IPS-NIHi7 (cell line): ENCODE data around the gene GHRH.
A peak's percentile ranks its signal among the peaks of the same experiment; 100 is the strongest.

Experiments
- DNase-seq: peaks from one replicate; pipeline ENCODE4 v3.0.0; 2012; ENCODE audit warnings: mixed read lengths; ENCODE audit errors: extremely low spot score

GHRH gene

DNA sequence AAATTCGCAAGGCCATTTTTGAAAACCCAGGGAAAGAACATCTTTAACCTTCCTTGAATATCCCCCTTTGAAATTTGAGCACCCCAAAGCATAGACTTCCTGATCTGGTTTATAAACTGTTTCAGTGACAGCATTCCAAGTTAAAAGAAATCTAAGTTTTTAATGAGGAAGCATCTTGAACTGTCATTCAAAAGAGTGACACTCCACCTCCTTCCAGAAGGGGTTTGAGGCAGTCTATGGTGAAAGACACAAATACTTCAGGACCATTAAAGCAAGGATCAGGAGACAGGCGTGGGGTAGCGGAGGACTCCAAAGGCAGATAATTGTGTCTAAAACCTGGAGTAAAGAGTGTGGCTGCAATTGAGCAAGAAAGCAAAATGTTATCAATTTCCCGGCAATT lies 691 bp downstream of the GHRH start:
- no peak for DNase-seq

GRCh38 chr20:37259865-37260264 lies 1.7 kb downstream of the GHRH start:
- no peak for DNase-seq

DNA sequence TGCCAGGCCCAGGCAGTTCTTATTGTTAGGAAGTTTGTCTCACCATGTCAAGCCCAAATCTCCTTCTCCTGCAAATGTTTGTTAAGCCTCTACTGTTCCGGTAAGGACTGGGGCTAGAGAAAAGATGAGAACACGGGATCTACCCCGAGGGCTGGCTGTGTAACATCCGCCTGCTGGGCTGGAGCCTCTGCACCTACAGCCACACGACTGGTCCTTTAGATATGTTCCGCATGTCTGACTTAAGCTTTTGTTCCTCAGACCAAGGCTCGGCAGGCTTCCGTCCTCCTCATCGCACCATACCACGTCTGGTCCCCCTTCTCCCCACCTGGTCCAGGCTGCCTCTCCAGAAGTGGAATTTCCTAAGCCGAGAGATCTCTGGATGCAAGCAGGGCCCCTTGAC lies 2.6 kb downstream of the GHRH start:
- no peak for DNase-seq

GRCh38 chr20:37257988-37258387 lies 3.6 kb downstream of the GHRH start:
- DNase-seq = peak; percentile 49

DNA sequence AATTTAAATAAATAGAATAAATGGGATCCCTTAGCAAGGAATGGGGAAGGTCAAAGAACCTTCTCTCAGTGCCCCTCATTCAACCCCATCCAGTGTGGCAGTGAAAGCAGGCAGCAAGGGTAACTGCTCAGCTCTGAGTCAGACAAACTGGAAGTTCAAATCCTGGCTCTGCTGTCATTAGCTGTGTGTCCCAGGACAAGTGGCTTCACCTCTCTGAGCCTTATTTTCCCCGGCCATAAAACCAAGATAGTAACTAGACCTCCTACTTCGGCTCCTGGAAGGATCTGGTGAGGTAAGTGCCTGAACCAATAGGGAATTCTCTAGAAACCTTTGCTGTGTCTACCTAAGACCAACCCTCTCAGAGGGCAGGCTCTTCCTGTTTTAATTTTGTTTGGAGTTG lies 4.1 kb downstream of the GHRH start:
- DNase-seq = no peak

DNA sequence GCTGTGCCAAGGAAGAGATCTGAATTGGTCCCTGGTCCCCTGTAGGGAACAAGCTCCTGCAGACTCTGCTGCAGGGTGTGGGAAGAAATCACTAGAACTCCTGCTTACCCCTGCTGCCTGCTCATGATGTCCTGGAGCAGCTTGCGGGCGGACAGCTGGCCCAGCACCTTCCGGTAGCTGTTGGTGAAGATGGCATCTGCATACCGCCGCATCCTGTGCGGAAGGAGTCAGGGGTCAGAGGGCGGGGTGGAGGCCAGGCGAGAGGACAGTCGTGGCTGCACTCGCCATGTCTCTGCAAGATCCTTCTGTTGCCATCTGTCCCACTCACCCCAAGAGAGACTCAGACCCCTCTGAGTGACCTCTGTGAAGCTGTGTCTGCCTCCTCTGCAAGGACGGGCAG lies 5.3 kb downstream of the GHRH start:
- no peak for DNase-seq

GRCh38 chr20:37254114-37254878 lies 7.3 kb downstream of the GHRH start:
- DNase-seq = no peak

GRCh38 chr20:37253087-37253486 lies 8.5 kb downstream of the GHRH start:
- no peak for DNase-seq

DNA sequence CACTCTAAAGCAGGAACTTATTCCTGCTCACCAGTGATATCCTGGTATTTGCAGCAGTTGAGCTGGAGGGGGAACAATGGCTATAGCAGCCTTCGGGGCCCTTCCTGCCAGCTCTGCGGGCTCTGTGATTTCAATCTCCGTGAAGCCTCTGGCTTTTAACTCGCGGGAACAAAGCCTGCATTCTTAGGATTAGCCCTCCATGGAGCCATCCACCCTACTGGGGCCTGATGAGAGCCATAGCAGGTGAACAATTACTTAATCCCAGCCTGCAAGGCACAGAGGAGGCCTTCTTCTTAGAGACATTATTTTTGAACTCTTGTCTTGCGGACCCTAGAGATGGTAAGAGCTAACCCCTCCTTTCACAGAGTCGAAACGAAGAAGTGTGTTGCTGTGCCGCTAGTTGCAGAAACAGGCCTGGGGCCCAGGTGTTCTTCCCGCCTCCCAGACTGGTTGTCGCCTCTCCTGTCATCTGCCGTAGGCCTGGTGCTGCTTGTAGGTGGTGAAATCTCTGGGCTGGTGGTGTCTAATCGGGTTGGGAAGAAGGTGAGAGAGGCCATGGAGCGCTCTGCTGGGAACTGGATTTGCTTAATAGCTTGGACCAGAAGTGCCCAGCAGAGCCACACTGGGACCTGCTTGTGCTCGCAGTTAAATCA lies 9.7 kb downstream of the GHRH start:
- DNase-seq = peak; percentile 34

- no peak for DNase-seq
These were observed 12.3 kb downstream of the GHRH start for GRCh38 chr20:37249304-37249703.

DNA sequence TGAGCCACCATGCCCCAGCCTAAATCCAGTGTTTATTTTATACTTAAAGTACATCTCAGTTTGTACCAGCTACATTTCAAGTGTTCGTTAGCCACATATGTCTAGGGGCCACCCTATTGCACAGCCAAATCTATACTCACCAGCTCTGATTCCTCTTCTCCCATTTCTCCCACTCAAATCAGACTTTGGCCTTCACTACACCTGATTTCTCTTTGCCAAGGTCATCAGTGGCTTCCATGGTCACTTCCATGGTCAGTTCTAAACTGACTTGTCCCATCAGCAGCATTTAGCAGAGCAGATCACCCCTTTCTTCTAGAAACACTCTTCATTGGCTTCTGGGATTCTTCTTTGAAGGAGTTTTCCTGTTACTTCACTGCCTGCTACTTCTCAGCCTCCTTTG lies 14.1 kb downstream of the GHRH start:
- no peak for DNase-seq

GRCh38 chr20:37246736-37247135 lies 14.9 kb downstream of the GHRH start:
- no peak for DNase-seq

DNA sequence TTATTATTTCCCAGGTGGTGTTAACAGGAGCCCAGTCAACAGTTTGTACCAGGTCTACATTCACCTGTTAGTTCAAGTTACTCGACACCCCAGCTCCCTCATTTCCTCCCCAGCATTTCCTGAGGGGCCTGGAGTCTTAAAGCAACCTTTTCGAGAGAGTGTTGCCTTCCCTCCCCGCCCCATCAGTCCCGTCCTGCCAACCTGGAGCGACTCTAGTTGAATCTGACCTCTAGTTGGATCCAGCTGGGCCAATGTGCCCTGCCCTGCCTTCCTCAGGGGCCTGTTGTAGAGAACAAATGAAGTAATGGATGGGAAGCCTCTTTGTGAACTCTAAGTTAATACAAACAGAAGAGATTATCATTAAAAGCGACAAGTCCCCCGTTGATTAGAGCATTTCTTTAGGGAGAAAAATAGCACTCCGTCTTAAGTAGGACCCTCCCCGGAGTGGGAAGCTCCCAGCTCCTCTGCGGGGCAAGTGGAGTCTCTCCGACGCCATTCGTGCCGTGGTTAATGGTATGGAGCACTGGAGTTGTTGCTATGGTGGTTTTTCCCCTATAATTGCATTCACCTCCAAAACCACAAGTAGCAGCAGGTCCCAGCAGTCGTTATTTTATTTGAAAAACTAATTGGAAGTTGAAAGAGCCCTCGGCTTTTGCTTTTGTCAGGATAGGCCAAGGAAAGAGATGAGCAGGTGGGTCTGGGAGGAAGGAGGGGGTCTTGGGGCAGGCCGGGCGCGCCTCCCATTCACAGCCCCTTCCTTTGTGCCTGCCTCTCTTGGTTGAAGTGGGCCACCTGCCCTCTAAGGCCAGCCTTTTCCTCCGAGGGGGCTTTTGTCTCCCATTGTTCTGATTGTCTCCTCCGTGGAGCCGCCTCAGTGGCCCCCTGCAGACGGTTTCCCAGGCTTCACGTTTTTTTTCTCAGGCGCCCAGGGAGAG lies 16.1 kb downstream of the GHRH start:
- DNase-seq = peak; percentile 29

- DNase-seq = no peak
These were observed 17.0 kb downstream of the GHRH start for GRCh38 chr20:37244572-37244957.

DNA sequence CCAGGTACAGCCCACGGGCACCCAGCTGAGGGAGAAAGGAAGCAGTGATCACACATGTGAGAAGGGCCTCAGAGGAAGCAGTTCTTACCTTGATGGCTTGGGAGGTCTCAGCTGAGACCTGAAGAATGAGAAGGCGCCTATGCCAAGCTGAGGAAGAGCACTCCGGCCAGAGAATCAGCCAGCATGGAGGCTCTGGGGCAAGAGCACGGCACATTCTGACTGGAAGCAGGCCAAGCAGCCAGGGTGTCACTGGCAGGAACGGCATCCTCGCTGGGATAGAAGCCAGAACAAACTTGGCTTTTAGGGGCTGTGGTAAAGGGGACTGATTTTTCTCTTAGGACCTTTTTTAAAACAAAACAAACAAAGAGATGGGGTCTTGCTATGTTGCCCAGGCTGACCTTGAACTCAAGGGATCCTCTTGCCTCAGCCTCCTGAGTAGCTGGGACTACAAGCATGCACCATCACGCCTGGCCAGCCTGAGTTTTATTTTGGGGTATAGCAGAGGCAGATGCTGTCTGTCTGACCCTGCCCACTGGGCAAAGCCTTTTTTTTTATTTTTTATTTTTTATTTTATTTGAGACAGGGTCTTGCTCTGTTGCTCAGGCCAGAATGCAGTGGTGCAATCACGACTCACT lies 17.6 kb downstream of the GHRH start:
- no peak for DNase-seq

DNA sequence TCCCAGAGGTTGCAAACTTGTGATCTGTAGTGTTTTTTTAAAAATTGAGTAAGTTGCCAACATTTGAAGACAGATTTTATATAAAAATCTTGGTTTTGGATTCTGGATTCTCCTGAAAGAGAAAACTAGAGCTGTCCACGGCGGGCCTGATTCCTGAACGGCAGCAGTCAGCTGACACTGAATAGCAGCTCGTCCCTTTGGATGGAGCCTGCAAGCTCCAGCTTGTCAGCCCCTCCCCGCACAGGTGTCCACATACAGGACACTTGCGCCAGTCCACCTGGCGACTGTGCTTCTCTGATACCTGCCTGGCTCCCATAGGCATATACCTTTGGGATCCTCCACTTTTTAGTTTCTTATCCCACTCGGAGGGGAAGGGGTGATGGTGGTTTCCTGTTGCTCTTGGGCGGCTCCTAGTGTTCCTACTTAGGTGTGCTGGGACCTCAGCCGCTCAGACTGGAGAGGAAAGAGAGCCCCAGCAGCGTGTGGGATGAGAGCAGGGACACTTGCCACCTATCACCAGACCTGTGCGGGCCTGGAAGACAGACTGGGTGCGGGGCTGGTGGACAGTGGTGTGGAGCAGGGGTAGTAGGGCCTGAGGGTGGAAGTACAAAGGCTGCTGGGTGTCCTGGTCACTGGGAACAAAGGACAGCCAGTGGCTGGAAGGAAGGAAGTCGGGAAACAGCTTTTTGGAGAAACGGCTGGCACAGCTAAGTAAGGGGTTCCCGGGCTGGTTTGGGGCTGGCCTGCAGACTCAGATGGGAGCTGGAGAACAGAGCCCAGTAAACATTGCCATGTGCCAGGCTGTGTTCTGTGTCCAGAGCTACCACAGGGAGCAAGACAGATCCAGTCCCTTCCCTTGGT lies 18.3 kb downstream of the GHRH start:
- peak; percentile 73 for DNase-seq

DNA sequence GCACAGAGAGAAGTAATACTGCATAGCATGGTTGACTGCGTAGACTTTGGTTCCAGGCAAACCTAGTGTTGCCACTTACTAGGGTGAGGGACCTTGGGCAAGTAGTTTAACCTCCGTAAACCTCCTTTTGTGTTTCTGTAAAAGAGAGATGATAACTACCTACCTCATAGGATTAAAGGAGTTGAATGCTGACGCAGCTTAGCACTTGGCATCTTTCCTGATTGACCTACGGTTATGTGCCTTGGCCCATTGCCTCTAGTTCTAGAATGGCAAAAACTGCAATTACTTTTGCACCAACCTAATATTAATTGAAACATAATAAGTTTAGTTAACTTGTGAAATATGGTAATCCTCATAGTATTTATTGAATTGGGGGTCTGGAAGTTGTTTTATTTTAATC lies 19.1 kb downstream of the GHRH start:
- no peak for DNase-seq

DNA sequence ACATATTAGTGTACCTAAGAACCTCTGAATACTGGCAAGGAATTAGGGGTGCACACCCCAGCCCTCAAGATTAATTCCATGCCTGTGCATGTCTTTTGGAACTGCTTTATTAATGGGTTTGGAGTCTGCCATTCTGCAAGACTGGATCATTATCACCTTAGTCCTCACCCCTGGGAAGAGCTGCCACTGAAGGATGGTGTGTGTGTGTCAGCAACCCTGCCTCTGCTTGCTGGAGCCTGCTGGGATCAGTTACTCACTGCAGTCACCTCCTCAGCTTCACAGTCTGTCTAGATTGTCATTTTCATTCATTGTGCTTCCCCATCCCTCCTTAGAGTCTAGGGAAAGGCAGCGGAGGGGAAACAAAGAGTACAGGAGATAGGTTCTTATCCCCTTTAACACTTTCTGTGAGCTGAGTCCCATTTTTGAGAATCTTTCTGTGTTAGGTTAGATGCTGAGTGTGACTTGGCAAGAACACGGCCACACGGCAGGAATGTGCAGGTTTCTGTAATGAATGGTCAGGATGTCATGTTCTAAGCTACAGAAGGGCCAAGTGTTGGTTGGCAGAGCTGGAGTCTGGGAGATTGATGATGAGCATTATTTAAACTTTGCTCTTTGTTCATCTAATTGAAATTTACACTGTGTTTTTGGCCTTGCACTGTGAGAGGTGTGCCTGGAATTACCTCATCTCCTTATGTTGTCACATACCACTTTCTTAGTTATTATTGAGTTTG lies 21.1 kb downstream of the GHRH start:
- no peak for DNase-seq

DNA sequence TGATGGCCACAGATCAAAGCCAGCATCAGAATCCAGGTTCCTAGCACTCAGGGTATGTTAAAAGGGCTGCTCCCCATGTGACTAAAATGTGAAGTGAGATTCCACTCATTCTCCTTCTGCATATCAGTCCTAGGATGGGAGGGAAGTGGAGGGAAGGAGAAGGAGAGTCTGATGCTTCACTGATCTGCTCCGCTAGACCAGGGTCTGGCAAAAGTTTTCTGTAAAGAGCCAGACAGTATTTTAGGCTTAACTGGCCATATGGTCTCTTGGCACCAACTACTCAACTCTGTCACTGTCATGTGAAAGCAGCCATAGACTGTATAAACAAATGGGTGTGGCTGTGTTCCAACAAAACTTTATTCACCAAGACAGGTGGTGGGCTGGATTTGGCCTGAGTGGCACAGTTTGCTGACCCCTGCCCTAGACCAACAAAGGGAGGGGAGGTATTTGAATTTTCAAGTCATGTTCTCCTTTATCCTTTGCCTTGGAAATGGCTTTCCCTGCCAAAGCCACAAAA lies 22.6 kb downstream of the GHRH start:
- DNase-seq = no peak

DNA sequence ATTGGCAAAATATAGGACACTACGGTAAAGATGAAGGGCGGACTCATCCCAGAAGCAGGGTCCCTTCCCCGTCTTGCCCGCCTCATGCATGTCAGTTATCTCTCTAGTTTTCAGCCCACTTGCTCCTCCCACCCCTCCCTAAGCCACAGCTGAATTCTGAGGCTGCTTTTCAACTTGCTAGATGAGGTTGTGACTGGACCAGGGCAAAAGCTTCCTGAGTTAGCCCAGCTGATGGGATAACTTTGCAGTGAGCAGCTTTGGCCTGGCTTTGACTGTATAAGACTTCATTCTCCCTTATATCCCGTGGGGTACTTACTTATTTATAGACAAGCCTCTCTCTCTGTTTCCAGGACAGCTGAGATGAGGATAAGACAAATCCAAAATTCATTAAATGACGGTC lies 23.2 kb downstream of the GHRH start:
- no peak for DNase-seq
